GM18951 (cell line): Measurements from ENCODE around the gene ALAS1.
"Not testable (repeated sequence)": the region's sequence is repeated elsewhere in the genome, so short reads cannot be mapped to it uniquely, and the experiment has no call there.

ENCODE experiments used
- POLR2A ChIP-seq: IDR thresholded peaks from 4 replicates; pipeline ENCODE4 v1.6.1; 2011; ENCODE audit warnings: mild to moderate bottlenecking; ENCODE audit not compliant: insufficient read length, insufficient read depth; ENCODE audit errors: extremely low read depth
- in situ Hi-C: fragments of 300-500 bp; cut with MboI; formaldehyde crosslinking; loops from one replicate; pipeline ENCODE4 v1.12.0; 2022; ENCODE audit warnings: low sequenced_read_pairs, mixed read lengths, inconsistent platforms; ENCODE audit not compliant: unreplicated experiment

ALAS1 gene

GRCh38 chr3:52171514-52172261 lies 26.3 kb upstream of the ALAS1 start:
- in situ Hi-C loops = no loop called here

DNA sequence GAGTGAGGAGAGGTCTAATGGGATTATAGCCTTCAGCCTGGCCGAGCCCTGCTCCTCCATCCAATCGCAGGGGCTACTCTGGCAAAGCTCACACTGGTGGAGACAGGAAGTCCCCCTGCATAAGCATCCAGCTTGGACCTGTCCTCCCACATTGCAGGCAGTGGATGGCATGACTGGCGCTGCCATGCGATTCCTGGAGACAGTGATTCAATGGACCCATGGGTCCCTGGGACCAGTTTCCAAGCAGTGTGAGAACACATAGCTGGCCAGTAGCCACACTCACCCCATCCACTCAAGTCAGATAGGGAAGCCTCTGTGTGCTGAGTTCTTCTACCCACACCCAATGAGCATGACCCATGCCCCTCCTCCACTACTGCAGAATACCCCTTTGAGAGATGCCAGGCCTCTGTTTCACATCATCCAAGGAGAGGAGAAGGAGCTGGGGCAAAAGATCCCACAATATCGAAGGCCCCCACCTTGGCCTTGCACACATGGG lies 25.6 kb upstream of the ALAS1 start:
- no peak for TF ChIP-seq POLR2A
- in situ Hi-C loops = no loop called here

More at GRCh38 chr3:52171514-52172261, 26.3 kb upstream of the ALAS1 start:
- no peak for TF ChIP-seq POLR2A

- in situ Hi-C loops = no loop called here
Observed at GRCh38 chr3:52173101-52173500, 24.9 kb upstream of the ALAS1 start.

DNA sequence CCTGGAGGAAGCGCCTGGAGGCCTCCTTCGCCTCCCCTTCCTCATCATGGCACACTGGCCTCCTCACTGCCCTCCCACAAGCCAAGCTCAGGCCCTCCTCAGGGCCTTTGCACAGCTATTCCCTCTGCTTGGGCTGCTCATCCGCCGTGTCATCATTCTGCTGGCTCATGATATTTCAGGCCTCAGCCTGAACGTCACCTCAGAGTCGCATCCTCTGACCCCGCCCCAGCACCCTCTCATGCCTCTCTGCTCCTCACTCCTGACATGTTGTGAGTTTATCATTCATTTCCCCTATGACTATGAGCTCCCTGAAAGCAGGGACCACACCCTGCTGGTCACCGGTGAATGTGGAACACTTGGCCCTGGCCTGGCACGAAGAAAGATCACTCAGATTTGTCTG lies 23.1 kb upstream of the ALAS1 start:
- in situ Hi-C loops = no loop called here

More at GRCh38 chr3:52173101-52173500, 24.9 kb upstream of the ALAS1 start:
- no peak for TF ChIP-seq POLR2A

DNA sequence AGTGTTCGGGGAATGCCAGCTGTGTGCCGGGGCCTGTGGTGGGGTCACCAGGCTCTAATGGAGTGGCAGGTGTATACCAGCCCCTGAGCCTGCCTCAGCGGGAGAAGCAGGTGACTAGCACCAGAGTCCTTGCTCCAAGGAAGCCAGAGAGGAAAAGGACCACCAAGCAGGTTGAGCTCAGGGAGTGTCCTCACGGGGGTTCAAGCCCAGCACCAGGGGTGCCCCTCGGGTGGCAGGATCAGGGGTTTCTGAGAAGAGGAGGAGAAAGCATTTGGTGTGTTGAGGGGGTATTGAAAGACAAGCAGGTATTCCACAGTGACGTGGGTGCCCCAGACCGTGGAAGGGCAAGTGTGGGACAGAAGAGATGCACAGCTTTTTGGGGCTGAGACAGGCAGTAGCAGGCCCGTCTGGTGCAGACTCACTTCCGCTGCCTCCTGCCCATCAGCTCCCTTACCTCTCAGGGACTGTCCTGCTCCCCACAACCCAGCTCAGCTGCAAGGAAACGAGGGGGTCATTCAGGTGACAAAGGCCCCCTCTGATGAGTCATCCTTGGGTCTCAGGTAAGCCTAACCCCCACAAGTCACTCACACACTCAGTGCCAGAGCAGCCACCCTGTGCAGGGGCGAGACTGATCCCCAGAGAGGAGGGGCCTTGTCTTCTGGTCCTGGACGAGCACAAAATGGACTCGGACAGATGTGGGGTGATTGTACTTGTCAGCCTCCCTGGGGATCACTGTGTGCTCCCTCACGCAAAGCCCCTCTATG lies 22.4 kb upstream of the ALAS1 start:
- no peak for TF ChIP-seq POLR2A
- in situ Hi-C loops = no loop called here

More for the DNA sequence above, 23.1 kb upstream of the ALAS1 start:
- TF ChIP-seq POLR2A = no peak

GRCh38 chr3:52176180-52176752 lies 21.7 kb upstream of the ALAS1 start:
- in situ Hi-C loops = no loop called here

GRCh38 chr3:52176951-52177700 lies 20.8 kb upstream of the ALAS1 start:
- TF ChIP-seq POLR2A = no peak
- in situ Hi-C loops = no loop called here

More at GRCh38 chr3:52176180-52176752, 21.7 kb upstream of the ALAS1 start:
- no peak for TF ChIP-seq POLR2A

DNA sequence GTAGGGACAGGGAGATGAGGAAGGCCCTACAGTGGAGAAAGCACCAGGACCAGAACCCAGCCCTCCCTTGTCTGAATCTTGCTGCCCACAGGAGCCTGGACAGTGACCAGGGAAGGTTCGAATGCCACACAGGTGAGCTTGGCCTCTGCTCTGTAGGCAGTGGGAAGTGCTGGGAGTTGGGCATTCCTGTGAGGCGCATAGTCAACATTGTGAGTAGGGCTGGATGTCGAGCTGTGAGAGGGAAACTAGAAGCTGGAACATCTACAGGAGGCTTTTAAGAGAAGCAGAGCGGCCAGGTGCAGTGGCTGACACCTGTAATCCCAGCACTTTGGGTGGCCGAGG lies 20.3 kb upstream of the ALAS1 start:
- in situ Hi-C loops = no loop called here
- no peak for TF ChIP-seq POLR2A

- in situ Hi-C loops = not testable (repeated sequence)
Observed at GRCh38 chr3:52178126-52178525, 19.8 kb upstream of the ALAS1 start.

- no peak for TF ChIP-seq POLR2A
- in situ Hi-C loops = no loop called here
Observed at GRCh38 chr3:52178537-52178936, 19.4 kb upstream of the ALAS1 start.

- in situ Hi-C loops = no loop called here
- no peak for TF ChIP-seq POLR2A
Observed at GRCh38 chr3:52181543-52181942, 16.4 kb upstream of the ALAS1 start.

DNA sequence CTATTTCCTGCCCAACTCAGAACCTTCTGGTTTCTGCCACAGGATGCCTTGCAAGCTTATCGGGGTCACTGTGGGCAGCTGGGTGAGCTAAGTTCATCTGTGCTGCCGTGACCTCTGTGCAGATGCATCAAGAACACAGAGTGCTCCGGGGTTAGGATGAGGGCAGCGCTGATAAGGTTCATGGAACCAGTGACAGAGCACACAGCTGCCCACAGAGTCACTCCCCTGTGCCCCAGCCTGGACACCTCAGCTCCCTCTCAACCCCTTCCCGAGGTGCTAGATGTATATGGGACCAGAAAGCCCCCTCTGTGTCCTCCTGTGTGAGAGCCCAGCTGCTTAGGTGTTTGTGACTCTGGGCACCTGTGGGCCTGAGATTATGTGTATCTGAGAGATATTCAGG lies 15.8 kb upstream of the ALAS1 start:
- in situ Hi-C loops = no loop called here
- no peak for TF ChIP-seq POLR2A

DNA sequence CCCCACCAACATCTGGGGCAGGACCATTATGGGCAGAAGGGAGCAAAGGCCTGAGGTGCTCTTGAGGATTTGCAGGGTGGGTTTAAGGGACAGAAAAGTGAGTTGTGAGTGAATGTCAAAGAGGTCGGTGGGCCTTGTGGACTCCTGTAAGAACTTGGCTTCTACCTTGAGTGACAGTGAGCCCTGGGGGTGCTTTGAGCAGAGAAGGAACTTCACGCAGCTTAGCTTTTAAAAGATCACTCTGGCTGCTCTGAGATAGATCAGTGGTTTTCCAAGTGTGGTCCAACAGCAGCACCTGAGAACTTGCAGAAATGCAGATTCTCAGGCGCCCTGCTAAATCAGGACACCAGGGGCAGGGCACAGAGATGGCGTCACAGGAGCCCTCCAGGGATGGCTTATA lies 15.3 kb upstream of the ALAS1 start:
- TF ChIP-seq POLR2A = no peak
- in situ Hi-C loops = no loop called here
